Glutamatergic neuron (in vitro differentiated cells): ENCODE data around the gene PTPN13. TPM values are rescaled to one million over a fixed set of nuclear protein-coding genes. Genes with fewer than 3 reads are reported as not detected.

Experiments
- DNase-seq: peaks from one replicate; pipeline ENCODE4 v3.0.0; 2022
- H3K27ac Mint-ChIP-seq: one replicate; pipeline ENCODE4 v1.8.0; 2020; ENCODE audit warnings: mild to moderate bottlenecking, mixed read lengths, inconsistent platforms; ENCODE audit not compliant: unreplicated experiment
- H3K27me3 Mint-ChIP-seq: one replicate; pipeline ENCODE4 v1.8.0; 2020; ENCODE audit warnings: mild to moderate bottlenecking, moderate library complexity, mixed read lengths, inconsistent platforms; ENCODE audit not compliant: unreplicated experiment
- H3K36me3 Mint-ChIP-seq: one replicate; pipeline ENCODE4 v1.8.0; 2020; ENCODE audit warnings: mild to moderate bottlenecking, mixed read lengths, inconsistent platforms; ENCODE audit not compliant: unreplicated experiment
- H3K4me1 Mint-ChIP-seq: one replicate; pipeline ENCODE4 v1.8.0; 2020; ENCODE audit warnings: mild to moderate bottlenecking, low read depth, mixed read lengths, inconsistent platforms; ENCODE audit not compliant: unreplicated experiment
- H3K4me3 Mint-ChIP-seq: one replicate; pipeline ENCODE4 v1.8.0; 2020; ENCODE audit warnings: mild to moderate bottlenecking, mixed read lengths, inconsistent platforms; ENCODE audit not compliant: unreplicated experiment
- H3K9me3 Mint-ChIP-seq: one replicate; pipeline ENCODE4 v1.8.0; 2020; ENCODE audit warnings: mild to moderate bottlenecking, moderate library complexity, mixed read lengths, inconsistent platforms; ENCODE audit not compliant: unreplicated experiment
- total RNA-seq: library from RNA; stranded (reverse); fragmentation: NEBNext Ultra II Directional; extraction: Animal tissue kit (Norgen Biotek cat#: 25700); gene quantifications from one replicate; pipeline ENCODE4 v1.2.1, GENCODE V29; 2021; ENCODE audit not compliant: unreplicated experiment
- TF ChIP-seq, protein P1 (sequence below): fragments of 200-600 bp; sonication (generic); IDR thresholded peaks from one replicate; pipeline ENCODE4 v1.5.0; 2021; ENCODE audit not compliant: partially characterized antibody, unreplicated experiment

PTPN13 gene
- total RNA-seq, 1 donor from 2014 or later = 44.1 TPM

GRCh38 chr4:86554646-86555045 is 39.5 kb upstream of the PTPN13 start:
- Mint-ChIP-seq H3K27ac (no peak overlapping the region), H3K4me3 (no peak overlapping the region), H3K36me3 (no peaks in the 10 kb centered on the region), H3K27me3 (no peaks in the 10 kb centered on the region), H3K9me3 (peaks cover 1% of the 10 kb centered on the region), H3K4me1 (no peaks in the 10 kb centered on the region)
- TF ChIP-seq, protein P1, sequence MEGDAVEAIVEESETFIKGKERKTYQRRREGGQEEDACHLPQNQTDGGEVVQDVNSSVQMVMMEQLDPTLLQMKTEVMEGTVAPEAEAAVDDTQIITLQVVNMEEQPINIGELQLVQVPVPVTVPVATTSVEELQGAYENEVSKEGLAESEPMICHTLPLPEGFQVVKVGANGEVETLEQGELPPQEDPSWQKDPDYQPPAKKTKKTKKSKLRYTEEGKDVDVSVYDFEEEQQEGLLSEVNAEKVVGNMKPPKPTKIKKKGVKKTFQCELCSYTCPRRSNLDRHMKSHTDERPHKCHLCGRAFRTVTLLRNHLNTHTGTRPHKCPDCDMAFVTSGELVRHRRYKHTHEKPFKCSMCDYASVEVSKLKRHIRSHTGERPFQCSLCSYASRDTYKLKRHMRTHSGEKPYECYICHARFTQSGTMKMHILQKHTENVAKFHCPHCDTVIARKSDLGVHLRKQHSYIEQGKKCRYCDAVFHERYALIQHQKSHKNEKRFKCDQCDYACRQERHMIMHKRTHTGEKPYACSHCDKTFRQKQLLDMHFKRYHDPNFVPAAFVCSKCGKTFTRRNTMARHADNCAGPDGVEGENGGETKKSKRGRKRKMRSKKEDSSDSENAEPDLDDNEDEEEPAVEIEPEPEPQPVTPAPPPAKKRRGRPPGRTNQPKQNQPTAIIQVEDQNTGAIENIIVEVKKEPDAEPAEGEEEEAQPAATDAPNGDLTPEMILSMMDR = no peak
- DNase-seq = no peak

DNA sequence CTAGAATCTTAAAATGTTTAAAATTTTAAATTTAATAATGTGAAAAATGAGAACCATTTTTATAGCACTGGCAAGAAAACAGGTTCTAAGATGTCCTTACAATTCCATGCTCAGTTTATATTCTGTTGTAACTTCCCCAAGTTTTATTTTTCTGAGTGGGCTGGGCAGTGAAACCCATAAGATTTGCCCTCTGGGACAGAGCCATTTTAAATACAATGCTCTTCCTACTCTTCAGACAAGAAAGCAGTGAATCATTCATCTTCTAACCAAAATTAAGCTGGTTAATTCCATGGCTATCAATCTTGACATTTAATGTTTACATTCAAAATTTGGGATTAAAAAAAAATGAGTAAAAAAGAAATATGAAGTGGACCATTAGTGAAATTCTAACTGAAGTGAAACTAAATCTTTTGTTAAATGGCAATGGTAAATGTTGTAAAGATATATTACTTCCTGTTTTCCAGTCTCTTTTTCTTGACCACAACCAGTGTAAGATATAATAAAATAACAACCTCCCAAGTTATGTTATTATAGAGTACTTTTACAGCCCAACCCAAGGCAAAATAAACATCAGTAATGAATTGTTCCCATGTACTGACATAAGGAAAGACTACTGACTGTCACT is 37.2 kb upstream of the PTPN13 start:
- Mint-ChIP-seq H3K27ac (no peak overlapping the region), H3K36me3 (no peaks in the 10 kb centered on the region), H3K27me3 (no peaks in the 10 kb centered on the region), H3K9me3 (peaks cover 1% of the 10 kb centered on the region), H3K4me3 (no peak overlapping the region), H3K4me1 (no peaks in the 10 kb centered on the region)
- no peak for DNase-seq
- TF ChIP-seq, protein P1 = no peak

DNA sequence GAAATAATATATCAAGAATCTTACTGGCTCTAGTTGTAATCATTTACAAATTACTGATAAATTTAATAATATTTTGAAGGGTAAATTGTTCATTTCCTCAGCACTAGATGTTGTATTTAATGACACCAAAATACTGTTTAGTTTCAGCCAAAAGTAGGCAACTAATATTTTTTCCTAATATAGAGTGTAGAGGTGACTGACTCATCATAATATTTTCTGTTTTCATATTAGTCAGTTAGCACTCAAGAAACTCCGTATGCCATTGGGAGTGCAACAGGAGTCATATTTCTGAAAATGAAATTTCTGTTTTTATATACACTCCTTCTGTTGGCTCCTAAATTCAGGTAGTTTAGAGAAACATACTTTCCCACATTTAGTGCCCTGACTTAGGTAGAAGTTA is 36.6 kb upstream of the PTPN13 start:
- Mint-ChIP-seq H3K4me1 (no peaks in the 10 kb centered on the region), H3K27ac (no peak overlapping the region), H3K9me3 (no peaks in the 10 kb centered on the region), H3K27me3 (no peaks in the 10 kb centered on the region), H3K36me3 (no peaks in the 10 kb centered on the region), H3K4me3 (no peak overlapping the region)
- DNase-seq = no peak
- TF ChIP-seq, protein P1 = no peak

- H3K9me3 Mint-ChIP-seq = no peaks in the 10 kb centered on the region
- DNase-seq = no peak
- no peaks in the 10 kb centered on the region for H3K36me3 Mint-ChIP-seq
- no peak overlapping the region for H3K4me3 Mint-ChIP-seq
- H3K27ac Mint-ChIP-seq = no peak overlapping the region
- TF ChIP-seq, protein P1 = no peak
- H3K4me1 Mint-ChIP-seq = no peaks in the 10 kb centered on the region
- H3K27me3 Mint-ChIP-seq = no peaks in the 10 kb centered on the region
Measured at GRCh38 chr4:86558258-86558657, 35.9 kb upstream of the PTPN13 start.

GRCh38 chr4:86558797-86559196 is 35.3 kb upstream of the PTPN13 start:
- TF ChIP-seq, protein P1 = no peak
- Mint-ChIP-seq H3K9me3 (no peaks in the 10 kb centered on the region), H3K27ac (no peak overlapping the region), H3K4me3 (no peak overlapping the region), H3K36me3 (no peaks in the 10 kb centered on the region), H3K4me1 (no peaks in the 10 kb centered on the region), H3K27me3 (no peaks in the 10 kb centered on the region)
- DNase-seq = no peak
